Activated T-cell treated with anti-CD3 and anti-CD28 coated beads, Interleukin-2, amount 50 U/mL, for 72 hours (primary cell): ENCODE measurements around the gene ZSCAN25. TPM values are rescaled to one million over a fixed set of nuclear protein-coding genes. Genes with fewer than 3 reads are reported as not detected.
"Not testable (repeated sequence)": the region's sequence is repeated elsewhere in the genome, so short reads cannot be mapped to it uniquely, and the experiment has no call there.

Experiments
- ATAC-seq, 2 donors: fragments of 150-1000 bp; cut with Tn5 transposase; replicated peaks in 1 of 2; 2 replicates each; pipeline ENCODE4 v1.10.0; 2021; ENCODE audit warnings: moderate library complexity in 2 of 2, mild to moderate bottlenecking in 1 of 2
- DNase-seq, 2 donors: peaks; one replicate each; pipeline ENCODE4 v3.0.0; 2021 to 2022; ENCODE audit warnings: mixed read lengths in 1 of 2
- H3K27ac Mint-ChIP-seq: one replicate; pipeline ENCODE4 v1.8.0; 2022; ENCODE audit warnings: mild to moderate bottlenecking, moderate library complexity, mixed read lengths
- H3K27me3 Mint-ChIP-seq: one replicate; pipeline ENCODE4 v1.8.0; 2022; ENCODE audit warnings: low read depth, mixed read lengths
- H3K36me3 Mint-ChIP-seq, 2 donors: one replicate each; pipeline ENCODE4 v1.8.0; 2022; ENCODE audit warnings: mixed read lengths in 2 of 2, mild to moderate bottlenecking in 1 of 2; ENCODE audit not compliant: insufficient read depth in 2 of 2
- H3K4me1 Mint-ChIP-seq: one replicate; pipeline ENCODE4 v1.8.0; 2022; ENCODE audit warnings: low read depth, mixed read lengths
- H3K4me3 Mint-ChIP-seq, 2 donors: one replicate each; pipeline ENCODE4 v1.8.0; 2022; ENCODE audit warnings: mild to moderate bottlenecking in 2 of 2, mixed read lengths in 2 of 2, moderate library complexity in 2 of 2
- H3K9me3 Mint-ChIP-seq, 2 donors: one replicate each; pipeline ENCODE4 v1.8.0; 2022; ENCODE audit warnings: mixed read lengths in 2 of 2
- total RNA-seq, 2 donors: library from RNA; stranded (reverse); gene quantifications; one replicate each; pipeline ENCODE4 v1.2.3, GENCODE V29; 2022

Gene ZSCAN25
- total RNA-seq, 2 donors from 2014 or later, result 32.4 to 35.6 TPM

- Mint-ChIP-seq H3K4me3 (no peak overlapping the region), H3K27me3 (no peaks in the 10 kb centered on the region), H3K4me1 (peaks cover 76% of the 10 kb centered on the region), H3K36me3 (peaks cover 13 to 31% of the 10 kb centered on the region in 2 donors), H3K9me3 (peaks cover 0 to 4% of the 10 kb centered on the region in 2 donors), H3K27ac (no peak overlapping the region)
- ATAC-seq, result no peak
- DNase-seq, result no peak
Measured at GRCh38 chr7:99639267-99639666, 22.5 kb downstream of the ZSCAN25 start.

DNA sequence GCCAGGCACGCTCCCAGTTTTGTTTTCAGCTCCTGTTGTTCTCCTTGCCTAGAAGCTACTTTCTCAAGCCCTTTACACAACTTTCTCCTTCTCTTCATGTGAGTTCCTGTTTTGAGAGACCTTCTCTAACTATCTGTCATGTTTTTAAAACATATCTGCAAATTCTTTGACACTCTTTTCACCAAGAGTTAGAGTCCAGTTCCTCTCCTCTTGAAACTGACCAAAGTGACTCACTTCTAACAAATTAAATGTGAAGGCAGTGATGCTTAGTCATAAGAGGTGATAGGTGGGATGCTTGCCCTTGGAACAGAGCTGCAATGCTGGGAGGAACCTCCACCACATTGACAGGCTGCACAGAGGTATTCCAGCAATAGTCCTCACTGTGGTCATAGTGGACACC, 25.3 kb downstream of the ZSCAN25 start:
- H3K36me3 Mint-ChIP-seq, result peaks cover 14 to 44% of the 10 kb centered on the region in 2 donors
- H3K27ac Mint-ChIP-seq, result peak overlapping the region; percentile 0
- no peak for DNase-seq
- H3K4me3 Mint-ChIP-seq, result peak overlapping the region in 1 of 2 donors; percentile 1
- peaks cover 64% of the 10 kb centered on the region for H3K4me1 Mint-ChIP-seq
- peaks cover 0 to 4% of the 10 kb centered on the region in 2 donors for H3K9me3 Mint-ChIP-seq
- H3K27me3 Mint-ChIP-seq, result no peaks in the 10 kb centered on the region
- ATAC-seq, result peak; percentile 16 to 33

- H3K27ac Mint-ChIP-seq, result no peak overlapping the region
- DNase-seq (no peak), ATAC-seq (no peak)
- no peak overlapping the region for H3K4me3 Mint-ChIP-seq
- H3K9me3 Mint-ChIP-seq, result peaks cover 0 to 4% of the 10 kb centered on the region in 2 donors
- H3K27me3 Mint-ChIP-seq, result no peaks in the 10 kb centered on the region
- peaks cover 61% of the 10 kb centered on the region for H3K4me1 Mint-ChIP-seq
- peaks cover 14 to 46% of the 10 kb centered on the region in 2 donors for H3K36me3 Mint-ChIP-seq
Measured at GRCh38 chr7:99643464-99643863, 26.7 kb downstream of the ZSCAN25 start.

DNA sequence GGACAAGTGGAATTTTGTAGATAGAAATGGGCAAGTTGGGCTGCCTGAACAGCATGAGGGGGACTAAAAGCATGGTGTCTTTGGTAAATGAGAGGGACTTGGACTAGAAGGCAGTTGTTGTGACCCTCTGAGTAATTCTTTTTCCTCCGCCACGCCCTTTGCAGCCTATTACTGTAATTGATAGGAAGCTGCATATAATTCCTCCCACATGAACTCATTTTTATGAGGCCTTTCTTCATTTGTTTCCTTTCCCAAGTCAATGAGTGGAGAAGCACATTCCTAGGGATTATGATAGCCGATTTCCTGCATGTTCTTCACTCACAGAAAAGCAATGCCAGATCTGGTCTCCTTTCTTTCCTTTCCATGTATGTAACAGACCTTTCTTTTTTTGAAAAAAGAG, 27.7 kb downstream of the ZSCAN25 start:
- Mint-ChIP-seq H3K27ac (no peak overlapping the region), H3K9me3 (peaks cover 0 to 4% of the 10 kb centered on the region in 2 donors), H3K4me3 (no peak overlapping the region), H3K36me3 (peaks cover 16 to 46% of the 10 kb centered on the region in 2 donors), H3K4me1 (peaks cover 59% of the 10 kb centered on the region), H3K27me3 (no peaks in the 10 kb centered on the region)
- no peak for ATAC-seq
- DNase-seq, result no peak

DNA sequence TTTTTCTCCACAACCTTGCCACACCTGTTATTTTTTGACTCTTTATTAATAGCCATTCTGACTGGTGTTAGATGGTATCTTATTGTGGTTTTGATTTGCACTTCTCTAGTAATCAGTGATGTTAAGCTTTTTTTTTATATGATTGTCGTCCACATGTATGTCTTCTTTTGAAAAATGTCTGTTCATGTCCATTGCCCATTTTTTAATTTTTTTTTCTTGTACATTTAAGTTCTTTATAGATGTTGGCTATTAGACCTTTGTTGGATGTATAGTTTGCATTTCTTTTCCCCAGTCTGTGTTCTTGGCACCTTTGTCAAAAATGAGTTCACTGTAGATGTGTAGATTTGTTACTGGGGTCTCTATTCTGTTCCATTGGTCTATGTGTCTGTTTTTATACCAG, 28.8 kb downstream of the ZSCAN25 start:
- Mint-ChIP-seq H3K4me1 (peaks cover 48% of the 10 kb centered on the region), H3K27ac (no peak overlapping the region), H3K27me3 (no peaks in the 10 kb centered on the region), H3K36me3 (peaks cover 16 to 40% of the 10 kb centered on the region in 2 donors), H3K9me3 (peaks cover 0 to 4% of the 10 kb centered on the region in 2 donors), H3K4me3 (no peak overlapping the region)
- no peak for DNase-seq
- no peak for ATAC-seq

DNA sequence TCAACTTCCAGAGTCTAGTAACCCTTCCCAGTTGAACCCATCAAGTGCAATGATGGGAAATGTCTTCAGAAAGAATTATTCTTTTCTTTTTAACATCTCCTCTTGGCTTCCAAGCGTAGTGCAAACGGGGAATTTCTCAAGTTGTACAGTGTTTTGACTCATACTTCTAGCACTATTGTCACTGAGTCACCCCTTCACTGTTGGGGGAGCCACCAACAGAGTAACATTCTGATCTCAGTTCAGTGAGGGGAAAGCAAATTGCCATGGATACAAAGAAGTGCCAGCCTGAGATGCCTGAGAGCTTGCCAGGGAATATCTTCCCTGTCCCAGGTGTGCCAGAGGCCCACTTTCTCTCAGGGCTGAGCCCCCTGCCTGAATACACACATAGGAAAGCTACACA, 32.1 kb downstream of the ZSCAN25 start:
- H3K36me3 Mint-ChIP-seq, result peaks cover 6 to 34% of the 10 kb centered on the region in 2 donors

GRCh38 chr7:99651290-99651689, 34.5 kb downstream of the ZSCAN25 start:
- peaks cover 5 to 28% of the 10 kb centered on the region in 2 donors for H3K36me3 Mint-ChIP-seq
- H3K4me1 Mint-ChIP-seq, result peaks cover 20% of the 10 kb centered on the region
- H3K4me3 Mint-ChIP-seq, result no peak overlapping the region
- no peaks in the 10 kb centered on the region for H3K27me3 Mint-ChIP-seq
- DNase-seq, result no peak
- peaks cover 0 to 2% of the 10 kb centered on the region in 2 donors for H3K9me3 Mint-ChIP-seq
- H3K27ac Mint-ChIP-seq, result no peak overlapping the region
- ATAC-seq, result no peak

More for the DNA sequence above, 32.1 kb downstream of the ZSCAN25 start:
- Mint-ChIP-seq H3K4me1 (peaks cover 26% of the 10 kb centered on the region), H3K27ac (peak overlapping the region; percentile 54), H3K27me3 (no peaks in the 10 kb centered on the region), H3K9me3 (peaks cover 0 to 2% of the 10 kb centered on the region in 2 donors), H3K4me3 (no peak overlapping the region)
- DNase-seq, result peak in 1 of 2 donors; percentile 35
- peak; percentile 95 to 98 for ATAC-seq

GRCh38 chr7:99652671-99653070, 35.9 kb downstream of the ZSCAN25 start:
- no peak for DNase-seq
- Mint-ChIP-seq H3K27me3 (no peaks in the 10 kb centered on the region), H3K27ac (no peak overlapping the region), H3K9me3 (peaks cover 2% of the 10 kb centered on the region in 2 donors), H3K4me1 (peaks cover 16% of the 10 kb centered on the region), H3K4me3 (no peak overlapping the region), H3K36me3 (peaks cover 8 to 27% of the 10 kb centered on the region in 2 donors)
- ATAC-seq, result no peak

- H3K4me3 Mint-ChIP-seq, H3K4me1 Mint-ChIP-seq, ATAC-seq, H3K27ac Mint-ChIP-seq, H3K9me3 Mint-ChIP-seq, H3K27me3 Mint-ChIP-seq, DNase-seq: not testable (repeated sequence)
- peaks cover 8 to 28% of the 10 kb centered on the region in 2 donors for H3K36me3 Mint-ChIP-seq
Measured at GRCh38 chr7:99653269-99653668, 36.5 kb downstream of the ZSCAN25 start.

DNA sequence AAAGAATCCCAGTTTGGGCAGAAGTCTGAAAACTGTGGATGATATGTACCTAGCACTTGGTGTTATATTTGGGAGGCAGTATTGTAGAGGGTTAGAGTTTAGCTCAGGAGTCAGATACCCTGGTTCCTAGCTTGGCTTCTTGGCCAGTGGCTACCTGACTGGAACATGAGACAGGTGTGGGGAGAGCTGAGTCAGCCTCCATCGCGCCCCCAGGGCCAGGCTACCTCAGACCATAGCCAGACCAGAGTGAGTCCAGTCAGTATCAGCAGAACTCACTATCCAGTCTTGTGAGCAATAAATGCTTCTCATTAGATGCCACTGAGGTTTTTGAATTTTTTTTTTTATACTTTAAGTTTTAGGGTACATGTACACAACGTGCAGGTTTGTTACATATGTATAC, 37.0 kb downstream of the ZSCAN25 start:
- no peak for ATAC-seq
- no peak for DNase-seq
- Mint-ChIP-seq H3K4me1 (peaks cover 5% of the 10 kb centered on the region), H3K27me3 (no peaks in the 10 kb centered on the region), H3K36me3 (peaks cover 9 to 30% of the 10 kb centered on the region in 2 donors), H3K4me3 (no peak overlapping the region), H3K9me3 (peaks cover 2% of the 10 kb centered on the region in 2 donors), H3K27ac (no peak overlapping the region)

DNA sequence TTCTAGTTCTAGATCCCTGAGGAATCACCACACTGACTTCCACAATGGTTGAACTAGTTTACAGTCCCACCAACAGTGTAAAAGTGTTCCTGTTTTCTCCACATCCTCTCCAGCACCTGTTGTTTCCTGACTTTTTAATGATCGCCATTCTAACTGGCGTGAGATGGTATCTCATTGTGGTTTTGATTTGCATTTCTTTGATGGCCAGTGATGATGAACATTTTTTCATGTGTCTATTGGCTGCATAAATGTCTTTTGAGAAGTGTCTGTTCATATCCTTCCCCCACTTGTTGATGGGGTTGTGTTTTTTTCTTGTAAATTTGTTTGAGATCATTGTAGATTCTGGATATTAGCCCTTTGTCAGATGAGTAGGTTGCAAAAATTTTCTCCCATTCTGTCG, 37.9 kb downstream of the ZSCAN25 start:
- not testable (repeated sequence) for H3K9me3 Mint-ChIP-seq, H3K4me1 Mint-ChIP-seq, H3K27ac Mint-ChIP-seq, DNase-seq, ATAC-seq, H3K4me3 Mint-ChIP-seq, H3K27me3 Mint-ChIP-seq
- H3K36me3 Mint-ChIP-seq, result peaks cover 6 to 30% of the 10 kb centered on the region in 2 donors

- peaks cover 11 to 28% of the 10 kb centered on the region in 2 donors for H3K36me3 Mint-ChIP-seq
- H3K27me3 Mint-ChIP-seq, H3K27ac Mint-ChIP-seq: not testable (repeated sequence)
Measured at GRCh38 chr7:99657879-99658278, 41.1 kb downstream of the ZSCAN25 start.

GRCh38 chr7:99665312-99666012, 48.7 kb downstream of the ZSCAN25 start:
- DNase-seq (peak; percentile 18 to 31), ATAC-seq (peak; percentile 98)
- Mint-ChIP-seq H3K27ac (no peak overlapping the region), H3K4me1 (peaks cover 18% of the 10 kb centered on the region), H3K27me3 (no peaks in the 10 kb centered on the region), H3K9me3 (no peaks in the 10 kb centered on the region), H3K4me3 (no peak overlapping the region), H3K36me3 (peaks cover 0 to 16% of the 10 kb centered on the region in 2 donors)

More at GRCh38 chr7:99657879-99658278, 41.1 kb downstream of the ZSCAN25 start:
- H3K4me3 Mint-ChIP-seq, ATAC-seq, H3K4me1 Mint-ChIP-seq, H3K9me3 Mint-ChIP-seq, DNase-seq: not testable (repeated sequence)

DNA sequence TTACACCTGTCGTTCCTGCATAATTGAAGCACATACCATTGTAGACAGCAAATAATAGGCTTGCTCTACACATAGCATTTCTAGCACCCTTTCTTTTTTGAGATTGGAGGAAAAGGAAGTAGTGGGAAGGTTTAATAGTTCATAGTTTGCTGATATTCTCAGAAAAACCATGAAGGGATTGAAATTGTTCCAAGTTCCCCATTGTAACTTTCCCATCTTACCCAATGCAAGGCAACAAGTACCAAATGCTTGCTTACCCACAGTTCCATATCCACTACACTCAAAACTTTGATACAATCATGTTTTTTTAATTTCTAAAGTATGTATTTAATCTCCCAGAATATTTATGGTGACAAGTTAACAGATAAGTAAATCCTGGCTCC, 49.3 kb downstream of the ZSCAN25 start:
- peaks cover 18% of the 10 kb centered on the region for H3K4me1 Mint-ChIP-seq
- H3K36me3 Mint-ChIP-seq, result peaks cover 0 to 15% of the 10 kb centered on the region in 2 donors
- no peak overlapping the region for H3K27ac Mint-ChIP-seq
- no peaks in the 10 kb centered on the region for H3K9me3 Mint-ChIP-seq
- ATAC-seq, result no peak
- H3K27me3 Mint-ChIP-seq, result no peaks in the 10 kb centered on the region
- no peak for DNase-seq
- no peak overlapping the region for H3K4me3 Mint-ChIP-seq
